SK-N-MC (cell line): ENCODE results near the gene EVL.

Experiments
- DNase-seq: peaks from one replicate; pipeline ENCODE4 v3.0.0-alpha.2; 2011; ENCODE audit warnings: low read depth, low spot score
- H3K27ac ChIP-seq: fragments of 200-600 bp; sonication (generic); 2 replicates; pipeline ENCODE4 v1.5.1; 2016; ENCODE audit warnings: mixed run types
- H3K36me3 ChIP-seq: fragments of 200-600 bp; sonication (generic); 2 replicates; pipeline ENCODE4 v1.6.1; 2017; ENCODE audit warnings: antibody characterized with exemption, low read length, mixed read lengths; ENCODE audit not compliant: insufficient read depth
- H3K4me3 ChIP-seq: fragments of 200-600 bp; sonication (generic); 2 replicates; pipeline ENCODE4 v1.5.1; 2016
- H3K9ac ChIP-seq: fragments of 200-600 bp; sonication (generic); 2 replicates; pipeline ENCODE4 v1.8.0; 2017; ENCODE audit warnings: mixed run types, mixed read lengths; ENCODE audit not compliant: insufficient read length
- H3K9me3 ChIP-seq: fragments of 200-600 bp; sonication (generic); 2 replicates; pipeline ENCODE4 v1.6.1; 2017; ENCODE audit warnings: low read depth, mild to moderate bottlenecking, antibody characterized with exemption, low read length, moderate library complexity, mixed read lengths
- EZH2 ChIP-seq: fragments of 200-600 bp; sonication (generic); IDR thresholded peaks from one replicate; pipeline ENCODE4 v1.6.1; 2017; ENCODE audit warnings: antibody characterized with exemption
- FOXP2 ChIP-seq: optimal IDR thresholded peaks from 2 replicates; pipeline ENCODE3; 2011; ENCODE audit warnings: mild to moderate bottlenecking, moderate library complexity; ENCODE audit not compliant: insufficient read depth; ENCODE audit errors: extremely low read length, control extremely low read depth
- POLR2AphosphoS5 ChIP-seq: IDR thresholded peaks from 2 replicates; pipeline ENCODE4 v1.6.1; 2012; ENCODE audit warnings: mild to moderate bottlenecking, low read depth, low read length, borderline replicate concordance

EVL gene

DNA sequence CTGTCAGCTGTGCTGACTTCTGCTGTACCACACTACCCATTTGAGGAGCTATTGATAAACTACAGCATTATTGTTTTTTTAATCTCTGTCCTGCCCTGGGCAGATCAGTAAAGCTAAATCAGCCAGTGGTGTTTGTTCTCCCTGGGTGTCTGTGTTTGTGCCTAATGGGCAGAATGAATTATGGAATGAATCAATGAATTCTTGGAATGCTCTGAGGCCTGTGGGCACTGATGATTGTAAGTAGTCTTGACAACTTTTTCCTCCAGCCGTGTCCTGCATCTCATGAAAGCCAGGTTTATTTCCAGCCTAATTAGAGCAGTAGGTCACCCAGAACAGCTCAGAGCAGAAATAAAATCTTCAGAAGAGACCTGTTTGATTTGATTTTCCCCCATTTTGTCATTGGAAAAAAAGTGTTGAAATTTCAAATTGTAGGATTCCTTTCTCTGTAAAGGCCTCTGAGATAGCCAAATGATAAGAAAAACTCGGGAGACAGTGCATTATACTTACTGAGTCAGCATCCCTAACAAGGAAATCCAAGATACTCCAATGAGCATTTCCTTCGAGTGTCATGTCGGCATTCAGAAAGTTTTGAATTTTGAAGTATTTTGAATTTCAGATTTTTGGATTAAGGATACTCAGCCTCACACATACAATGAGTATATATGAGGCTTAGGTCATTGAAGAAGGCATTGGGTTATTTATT is 19.4 kb upstream of the EVL start:
- H3K9ac ChIP-seq: no peak overlapping the region
- H3K9me3 ChIP-seq: no peaks in the 10 kb centered on the region
- H3K4me3 ChIP-seq: no peak overlapping the region
- TF ChIP-seq POLR2AphosphoS5 (no peak), EZH2 (no peak), FOXP2 (no peak)
- no peak for DNase-seq
- no peak overlapping the region for H3K27ac ChIP-seq
- H3K36me3 ChIP-seq: no peaks in the 10 kb centered on the region

DNA sequence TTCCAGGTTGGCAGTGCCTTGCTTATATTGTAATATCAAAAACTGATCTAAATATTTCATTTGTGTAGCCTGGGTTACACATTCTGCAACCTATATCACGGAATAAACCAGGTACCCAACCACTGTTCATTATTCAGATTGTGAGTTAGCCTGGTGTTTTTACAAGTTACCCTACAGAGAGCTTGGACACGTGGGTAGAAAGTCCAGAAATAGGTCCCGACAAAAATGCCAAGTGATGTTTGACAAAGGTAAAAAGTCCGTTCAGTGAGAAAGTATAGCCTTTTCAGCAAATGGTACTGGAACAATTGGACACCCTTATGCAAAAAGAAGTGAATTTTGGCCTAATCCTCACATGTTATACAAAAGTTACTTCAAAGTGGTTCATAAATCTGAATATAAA is 17.6 kb upstream of the EVL start:
- TF ChIP-seq EZH2 (no peak), POLR2AphosphoS5 (no peak), FOXP2 (no peak)
- H3K36me3 ChIP-seq: no peaks in the 10 kb centered on the region
- H3K27ac ChIP-seq: no peak overlapping the region
- DNase-seq: no peak
- no peak overlapping the region for H3K4me3 ChIP-seq
- H3K9me3 ChIP-seq: no peaks in the 10 kb centered on the region
- H3K9ac ChIP-seq: no peak overlapping the region

- no peak for TF ChIP-seq POLR2AphosphoS5
- no peak for TF ChIP-seq EZH2
- TF ChIP-seq FOXP2: no peak
Observed at GRCh38 chr14:100048786-100049185, 16.4 kb upstream of the EVL start.

GRCh38 chr14:100049220-100049619 is 16.0 kb upstream of the EVL start:
- no peak for DNase-seq
- Histone ChIP-seq H3K9ac (no peak overlapping the region), H3K27ac (no peak overlapping the region)

More at GRCh38 chr14:100048786-100049185, 16.4 kb upstream of the EVL start:
- no peak overlapping the region for H3K4me3 ChIP-seq
- H3K27ac ChIP-seq: no peak overlapping the region
- H3K9me3 ChIP-seq: no peaks in the 10 kb centered on the region
- no peaks in the 10 kb centered on the region for H3K36me3 ChIP-seq
- H3K9ac ChIP-seq: no peak overlapping the region
- no peak for DNase-seq

DNA sequence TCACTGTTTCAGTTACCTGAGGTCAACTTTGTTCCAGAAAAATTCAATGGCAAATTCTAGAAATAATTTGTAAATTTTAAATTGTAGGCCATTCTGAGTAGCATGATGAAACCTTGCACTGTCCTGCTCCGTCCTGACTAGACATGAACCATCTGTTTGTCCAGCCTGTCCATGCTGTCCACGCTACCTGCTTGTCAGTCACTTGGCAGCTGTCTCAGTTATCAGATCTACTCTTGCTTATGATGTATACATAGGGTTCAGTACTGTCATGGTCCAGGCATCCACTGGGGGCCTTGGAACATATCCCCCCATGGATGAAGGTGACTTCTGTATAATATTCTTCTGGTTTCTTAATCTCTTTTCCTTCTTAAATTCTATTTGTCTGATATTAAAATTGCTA is 14.1 kb upstream of the EVL start:
- no peak for TF ChIP-seq FOXP2
- no peak for TF ChIP-seq POLR2AphosphoS5
- no peak for TF ChIP-seq EZH2
- Histone ChIP-seq H3K36me3 (no peaks in the 10 kb centered on the region), H3K9me3 (no peaks in the 10 kb centered on the region), H3K9ac (no peak overlapping the region), H3K4me3 (no peak overlapping the region), H3K27ac (no peak overlapping the region)
- DNase-seq: no peak

More at GRCh38 chr14:100049220-100049619, 16.0 kb upstream of the EVL start:
- Histone ChIP-seq H3K4me3 (no peak overlapping the region), H3K9me3 (no peaks in the 10 kb centered on the region), H3K36me3 (no peaks in the 10 kb centered on the region)
- TF ChIP-seq FOXP2 (no peak), POLR2AphosphoS5 (no peak), EZH2 (no peak)

DNA sequence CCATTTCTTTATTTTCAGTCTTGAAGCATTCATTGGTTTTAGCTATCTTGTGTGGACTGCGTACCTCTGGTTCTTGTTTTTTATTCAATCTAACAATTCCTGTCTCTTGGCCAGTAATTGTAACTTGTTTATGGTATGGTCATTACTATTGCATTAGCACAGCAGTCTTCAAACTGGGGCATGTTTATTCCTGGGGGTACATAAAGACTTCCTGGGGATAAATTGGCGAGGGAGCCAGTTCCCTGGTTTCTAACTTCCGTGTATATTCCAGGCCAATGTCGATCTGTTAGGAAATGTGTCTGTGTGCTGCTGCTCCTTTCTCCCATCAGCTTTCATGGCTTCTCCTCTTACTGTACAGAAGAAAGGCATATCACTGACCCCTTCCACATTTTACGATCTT is 13.7 kb upstream of the EVL start:
- no peak overlapping the region for H3K4me3 ChIP-seq
- no peaks in the 10 kb centered on the region for H3K36me3 ChIP-seq
- H3K27ac ChIP-seq: no peak overlapping the region
- TF ChIP-seq POLR2AphosphoS5: no peak
- TF ChIP-seq EZH2: no peak
- no peak for TF ChIP-seq FOXP2
- H3K9me3 ChIP-seq: no peaks in the 10 kb centered on the region
- no peak overlapping the region for H3K9ac ChIP-seq
- no peak for DNase-seq

- no peak for DNase-seq
- Histone ChIP-seq H3K9me3 (no peaks in the 10 kb centered on the region), H3K27ac (no peak overlapping the region), H3K4me3 (no peak overlapping the region), H3K36me3 (no peaks in the 10 kb centered on the region), H3K9ac (no peak overlapping the region)
- TF ChIP-seq POLR2AphosphoS5: no peak
- no peak for TF ChIP-seq FOXP2
- TF ChIP-seq EZH2: no peak
Observed at GRCh38 chr14:100052819-100053218, 12.4 kb upstream of the EVL start.

GRCh38 chr14:100054316-100055075 is 10.7 kb upstream of the EVL start:
- Histone ChIP-seq H3K9me3 (no peaks in the 10 kb centered on the region), H3K4me3 (no peak overlapping the region), H3K27ac (no peak overlapping the region), H3K9ac (no peak overlapping the region), H3K36me3 (no peaks in the 10 kb centered on the region)
- no peak for DNase-seq
- TF ChIP-seq POLR2AphosphoS5: no peak
- no peak for TF ChIP-seq FOXP2
- no peak for TF ChIP-seq EZH2
